GM23338 (cell line): Measurements from ENCODE around the gene PHF20. TPM values are rescaled to one million over a fixed set of nuclear protein-coding genes. Genes with fewer than 3 reads are reported as not detected.

Source experiments
- ATAC-seq: fragments of 200-7000 bp; cut with Tn5 transposase; 3 replicates; pipeline ENCODE4 v1.9.1; 2020
- DNase-seq: peaks from one replicate; pipeline ENCODE4 v3.0.0-alpha.2; 2015; ENCODE audit warnings: low spot score
- H2AFZ ChIP-seq: fragments of 200-600 bp; sonication (generic); 2 replicates; pipeline ENCODE4 v1.8.0; 2016; ENCODE audit warnings: antibody characterized with exemption, mild to moderate bottlenecking, moderate library complexity
- H3F3A ChIP-seq: fragments of 200-600 bp; sonication (generic); replicated peaks from 2 replicates; pipeline ENCODE4 v1.8.0; 2017; ENCODE audit warnings: antibody characterized with exemption, mixed run types, low read depth
- H3K27ac ChIP-seq: fragments of 200-600 bp; sonication (generic); 2 replicates; pipeline ENCODE4 v1.6.1; 2016; ENCODE audit warnings: low read depth
- H3K27me3 ChIP-seq: fragments of 200-600 bp; sonication (generic); 2 replicates; pipeline ENCODE4 v1.8.0; 2016; ENCODE audit warnings: mild to moderate bottlenecking, mixed run types, moderate library complexity; ENCODE audit not compliant: insufficient read depth
- H3K36me3 ChIP-seq: fragments of 200-600 bp; sonication (generic); 2 replicates; pipeline ENCODE4 v1.8.0; 2016; ENCODE audit warnings: mild to moderate bottlenecking; ENCODE audit not compliant: insufficient read depth
- H3K4me1 ChIP-seq: fragments of 200-600 bp; sonication (generic); 2 replicates; pipeline ENCODE4 v1.8.0; 2016; ENCODE audit warnings: mild to moderate bottlenecking, moderate library complexity; ENCODE audit not compliant: insufficient read depth
- H3K4me2 ChIP-seq: fragments of 200-600 bp; sonication (generic); 2 replicates; pipeline ENCODE4 v1.7.1; 2017; ENCODE audit warnings: mixed run types
- H3K4me3 ChIP-seq: fragments of 200-600 bp; sonication (generic); 2 replicates; pipeline ENCODE4 v1.6.1; 2016; ENCODE audit warnings: mixed run types
- H3K79me2 ChIP-seq: fragments of 200-600 bp; sonication (generic); replicated peaks from 2 replicates; pipeline ENCODE4 v1.8.0; 2017; ENCODE audit warnings: mild to moderate bottlenecking; ENCODE audit not compliant: insufficient read depth
- H3K9me2 ChIP-seq: fragments of 200-600 bp; sonication (generic); 2 replicates; pipeline ENCODE4 v1.8.0; 2017; ENCODE audit not compliant: insufficient read depth
- H4K20me1 ChIP-seq: fragments of 200-600 bp; sonication (generic); replicated peaks from 2 replicates; pipeline ENCODE4 v1.8.0; 2017; ENCODE audit warnings: mild to moderate bottlenecking; ENCODE audit not compliant: insufficient read depth
- H3K27ac Mint-ChIP-seq: 2 replicates; pipeline ENCODE4 v1.8.0; 2020; ENCODE audit warnings: inconsistent platforms, mild to moderate bottlenecking, moderate library complexity, mixed read lengths
- H3K27me3 Mint-ChIP-seq: 3 replicates; pipeline ENCODE4 v1.8.0; 2022; ENCODE audit warnings: low read depth, mild to moderate bottlenecking, moderate library complexity, mixed read lengths, inconsistent platforms; ENCODE audit not compliant: insufficient read depth, poor library complexity
- H3K36me3 Mint-ChIP-seq: 3 replicates; pipeline ENCODE4 v1.8.0; 2021; ENCODE audit warnings: low read depth, mild to moderate bottlenecking, inconsistent platforms, moderate library complexity, mixed read lengths
- H3K4me1 Mint-ChIP-seq: 3 replicates; pipeline ENCODE4 v1.8.0; 2020; ENCODE audit warnings: mild to moderate bottlenecking, inconsistent platforms, mixed read lengths
- H3K4me3 Mint-ChIP-seq: 3 replicates; pipeline ENCODE4 v1.8.0; 2021; ENCODE audit warnings: moderate library complexity, mild to moderate bottlenecking, inconsistent platforms, mixed read lengths
- H3K9me3 Mint-ChIP-seq: 3 replicates; pipeline ENCODE4 v1.8.0; 2020; ENCODE audit warnings: moderate library complexity, mild to moderate bottlenecking, inconsistent platforms, mixed read lengths
- CREB1 ChIP-seq: fragments of 250-450 bp; sonication (Bioruptor Pico); IDR thresholded peaks from 2 replicates; pipeline ENCODE4 v1.5.0; 2020; ENCODE audit warnings: low read depth, mild to moderate bottlenecking, moderate library complexity
- EZH2 ChIP-seq: fragments of 200-600 bp; sonication (generic); IDR thresholded peaks from one replicate; pipeline ENCODE4 v1.8.0; 2017; ENCODE audit warnings: antibody characterized with exemption, mild to moderate bottlenecking, low read depth; ENCODE audit not compliant: unreplicated experiment
- EZH2phosphoT487 ChIP-seq: fragments of 200-600 bp; sonication (generic); IDR thresholded peaks from one replicate; pipeline ENCODE4 v1.8.1; 2018; ENCODE audit warnings: antibody characterized with exemption; ENCODE audit not compliant: unreplicated experiment
- JUNB ChIP-seq: IDR thresholded peaks from one replicate; pipeline ENCODE4 v1.6.1; 2016; ENCODE audit warnings: antibody characterized with exemption; ENCODE audit not compliant: unreplicated experiment
- NANOG ChIP-seq: IDR thresholded peaks from 2 replicates; pipeline ENCODE4 v1.6.1; 2016; ENCODE audit warnings: antibody characterized with exemption, borderline replicate concordance
- POLR2AphosphoS5 ChIP-seq: IDR thresholded peaks from 2 replicates; pipeline ENCODE4 v1.6.1; 2016; ENCODE audit warnings: antibody characterized with exemption, low read depth
- REST ChIP-seq: IDR thresholded peaks from one replicate; pipeline ENCODE4 v1.6.1; 2018; ENCODE audit warnings: antibody characterized with exemption; ENCODE audit not compliant: unreplicated experiment
- STAT1 ChIP-seq: IDR thresholded peaks from one replicate; pipeline ENCODE4 v1.6.1; 2016; ENCODE audit warnings: antibody characterized with exemption; ENCODE audit not compliant: unreplicated experiment
- ZNF114 ChIP-seq: fragments of 250-450 bp; sonication (Bioruptor Pico); IDR thresholded peaks from 2 replicates; pipeline ENCODE4 v1.5.0; 2020; ENCODE audit warnings: mild to moderate bottlenecking, moderate library complexity
- ZNF331 ChIP-seq: fragments of 250-450 bp; sonication (Bioruptor Pico); IDR thresholded peaks from 2 replicates; pipeline ENCODE4 v1.5.0; 2020; ENCODE audit warnings: low read depth, mild to moderate bottlenecking, moderate library complexity
- polyA plus RNA-seq: library from polyadenylated mRNA; unstranded; fragments of >200 nt; fragmentation: Nextera tagmentation; extraction: Ambion mirVana; gene quantifications from 2 replicates; pipeline ENCODE4 v1.2.1, GENCODE V29; 2016
- total RNA-seq: library from RNA; depleted of rRNA; stranded (reverse); fragments of >200 nt; shearing (Covaris generic); gene quantifications from 2 replicates; pipeline ENCODE4 v1.2.3, GENCODE V29; 2014
- TF ChIP-seq, protein P1 (sequence below): fragments of 250-450 bp; sonication (Bioruptor Pico); IDR thresholded peaks from 2 replicates; pipeline ENCODE4 v1.5.0; 2020; ENCODE audit warnings: mild to moderate bottlenecking, moderate library complexity
- TF ChIP-seq, protein P2 (sequence below), 2 experiments: fragments of 200-600 bp in 1 of 2; sonication (generic) in 1 of 2; conservative IDR thresholded peaks; 2 replicates each; pipeline versions ENCODE4 v1.5.1 to v1.6.1; 2016 to 2017; ENCODE audit warnings: antibody characterized with exemption in 2 of 2, low read depth in 2 of 2, mild to moderate bottlenecking in 2 of 2, moderate library complexity in 1 of 2

PHF20 gene
- total and polyA plus RNA-seq, 2 experiments from 2014 or later, result 71.8 to 103 TPM

GRCh38 chr20:35978041-35978513 is 206.3 kb downstream of the PHF20 start:
- Mint-ChIP-seq H3K4me3 (no peak overlapping the region), H3K9me3 (no peaks in the 10 kb centered on the region; the same call in 2 of the 3 replicates), H3K27me3 (peaks cover 7% of the 10 kb centered on the region), H3K36me3 (no peaks in the 10 kb centered on the region), H3K4me1 (no peaks in the 10 kb centered on the region; the same call in 1 of the 3 replicates), H3K27ac (no peak overlapping the region; the same call in 1 of the 2 replicates)
- DNase-seq (no peak), ATAC-seq (no peak)
- no peaks in the 10 kb centered on the region for H3K79me2 ChIP-seq
- H3K4me1 ChIP-seq, result no peaks in the 10 kb centered on the region
- no peak overlapping the region for H3K27ac ChIP-seq
- H3K27me3 ChIP-seq, result no peaks in the 10 kb centered on the region
- H3K4me3 ChIP-seq, result no peak overlapping the region
- H3K4me2 ChIP-seq, result no peak overlapping the region
- H3F3A ChIP-seq, result no peaks in the 10 kb centered on the region
- H3K36me3 ChIP-seq, result no peaks in the 10 kb centered on the region
- H4K20me1 ChIP-seq, result no peaks in the 10 kb centered on the region
- H2AFZ ChIP-seq, result no peak overlapping the region
- no peak for TF ChIP-seq ZNF114 (CRISPR knock-in tag)
- no peak for TF ChIP-seq NANOG
- no peak for TF ChIP-seq STAT1
- TF ChIP-seq REST, result no peak
- no peak for TF ChIP-seq JUNB
- TF ChIP-seq ZNF331 (CRISPR knock-in tag), result no peak
- TF ChIP-seq EZH2, result no peak
- TF ChIP-seq POLR2AphosphoS5, result no peak
- TF ChIP-seq, protein P1, sequence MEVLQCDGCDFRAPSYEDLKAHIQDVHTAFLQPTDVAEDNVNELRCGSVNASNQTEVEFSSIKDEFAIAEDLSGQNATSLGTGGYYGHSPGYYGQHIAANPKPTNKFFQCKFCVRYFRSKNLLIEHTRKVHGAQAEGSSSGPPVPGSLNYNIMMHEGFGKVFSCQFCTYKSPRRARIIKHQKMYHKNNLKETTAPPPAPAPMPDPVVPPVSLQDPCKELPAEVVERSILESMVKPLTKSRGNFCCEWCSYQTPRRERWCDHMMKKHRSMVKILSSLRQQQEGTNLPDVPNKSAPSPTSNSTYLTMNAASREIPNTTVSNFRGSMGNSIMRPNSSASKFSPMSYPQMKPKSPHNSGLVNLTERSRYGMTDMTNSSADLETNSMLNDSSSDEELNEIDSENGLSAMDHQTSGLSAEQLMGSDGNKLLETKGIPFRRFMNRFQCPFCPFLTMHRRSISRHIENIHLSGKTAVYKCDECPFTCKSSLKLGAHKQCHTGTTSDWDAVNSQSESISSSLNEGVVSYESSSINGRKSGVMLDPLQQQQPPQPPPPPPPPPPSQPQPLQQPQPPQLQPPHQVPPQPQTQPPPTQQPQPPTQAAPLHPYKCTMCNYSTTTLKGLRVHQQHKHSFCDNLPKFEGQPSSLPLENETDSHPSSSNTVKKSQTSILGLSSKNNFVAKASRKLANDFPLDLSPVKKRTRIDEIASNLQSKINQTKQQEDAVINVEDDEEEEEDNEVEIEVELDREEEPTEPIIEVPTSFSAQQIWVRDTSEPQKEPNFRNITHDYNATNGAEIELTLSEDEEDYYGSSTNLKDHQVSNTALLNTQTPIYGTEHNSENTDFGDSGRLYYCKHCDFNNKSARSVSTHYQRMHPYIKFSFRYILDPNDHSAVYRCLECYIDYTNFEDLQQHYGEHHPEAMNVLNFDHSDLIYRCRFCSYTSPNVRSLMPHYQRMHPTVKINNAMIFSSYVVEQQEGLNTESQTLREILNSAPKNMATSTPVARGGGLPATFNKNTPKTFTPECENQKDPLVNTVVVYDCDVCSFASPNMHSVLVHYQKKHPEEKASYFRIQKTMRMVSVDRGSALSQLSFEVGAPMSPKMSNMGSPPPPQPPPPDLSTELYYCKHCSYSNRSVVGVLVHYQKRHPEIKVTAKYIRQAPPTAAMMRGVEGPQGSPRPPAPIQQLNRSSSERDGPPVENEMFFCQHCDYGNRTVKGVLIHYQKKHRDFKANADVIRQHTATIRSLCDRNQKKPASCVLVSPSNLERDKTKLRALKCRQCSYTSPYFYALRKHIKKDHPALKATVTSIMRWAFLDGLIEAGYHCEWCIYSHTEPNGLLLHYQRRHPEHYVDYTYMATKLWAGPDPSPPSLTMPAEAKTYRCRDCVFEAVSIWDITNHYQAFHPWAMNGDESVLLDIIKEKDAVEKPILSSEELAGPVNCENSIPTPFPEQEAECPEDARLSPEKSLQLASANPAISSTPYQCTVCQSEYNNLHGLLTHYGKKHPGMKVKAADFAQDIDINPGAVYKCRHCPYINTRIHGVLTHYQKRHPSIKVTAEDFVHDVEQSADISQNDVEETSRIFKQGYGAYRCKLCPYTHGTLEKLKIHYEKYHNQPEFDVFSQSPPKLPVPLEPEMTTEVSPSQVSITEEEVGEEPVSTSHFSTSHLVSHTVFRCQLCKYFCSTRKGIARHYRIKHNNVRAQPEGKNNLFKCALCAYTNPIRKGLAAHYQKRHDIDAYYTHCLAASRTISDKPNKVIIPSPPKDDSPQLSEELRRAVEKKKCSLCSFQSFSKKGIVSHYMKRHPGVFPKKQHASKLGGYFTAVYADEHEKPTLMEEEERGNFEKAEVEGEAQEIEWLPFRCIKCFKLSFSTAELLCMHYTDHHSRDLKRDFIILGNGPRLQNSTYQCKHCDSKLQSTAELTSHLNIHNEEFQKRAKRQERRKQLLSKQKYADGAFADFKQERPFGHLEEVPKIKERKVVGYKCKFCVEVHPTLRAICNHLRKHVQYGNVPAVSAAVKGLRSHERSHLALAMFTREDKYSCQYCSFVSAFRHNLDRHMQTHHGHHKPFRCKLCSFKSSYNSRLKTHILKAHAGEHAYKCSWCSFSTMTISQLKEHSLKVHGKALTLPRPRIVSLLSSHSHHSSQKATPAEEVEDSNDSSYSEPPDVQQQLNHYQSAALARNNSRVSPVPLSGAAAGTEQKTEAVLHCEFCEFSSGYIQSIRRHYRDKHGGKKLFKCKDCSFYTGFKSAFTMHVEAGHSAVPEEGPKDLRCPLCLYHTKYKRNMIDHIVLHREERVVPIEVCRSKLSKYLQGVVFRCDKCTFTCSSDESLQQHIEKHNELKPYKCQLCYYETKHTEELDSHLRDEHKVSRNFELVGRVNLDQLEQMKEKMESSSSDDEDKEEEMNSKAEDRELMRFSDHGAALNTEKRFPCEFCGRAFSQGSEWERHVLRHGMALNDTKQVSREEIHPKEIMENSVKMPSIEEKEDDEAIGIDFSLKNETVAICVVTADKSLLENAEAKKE, result no peak
- TF ChIP-seq, protein P2, sequence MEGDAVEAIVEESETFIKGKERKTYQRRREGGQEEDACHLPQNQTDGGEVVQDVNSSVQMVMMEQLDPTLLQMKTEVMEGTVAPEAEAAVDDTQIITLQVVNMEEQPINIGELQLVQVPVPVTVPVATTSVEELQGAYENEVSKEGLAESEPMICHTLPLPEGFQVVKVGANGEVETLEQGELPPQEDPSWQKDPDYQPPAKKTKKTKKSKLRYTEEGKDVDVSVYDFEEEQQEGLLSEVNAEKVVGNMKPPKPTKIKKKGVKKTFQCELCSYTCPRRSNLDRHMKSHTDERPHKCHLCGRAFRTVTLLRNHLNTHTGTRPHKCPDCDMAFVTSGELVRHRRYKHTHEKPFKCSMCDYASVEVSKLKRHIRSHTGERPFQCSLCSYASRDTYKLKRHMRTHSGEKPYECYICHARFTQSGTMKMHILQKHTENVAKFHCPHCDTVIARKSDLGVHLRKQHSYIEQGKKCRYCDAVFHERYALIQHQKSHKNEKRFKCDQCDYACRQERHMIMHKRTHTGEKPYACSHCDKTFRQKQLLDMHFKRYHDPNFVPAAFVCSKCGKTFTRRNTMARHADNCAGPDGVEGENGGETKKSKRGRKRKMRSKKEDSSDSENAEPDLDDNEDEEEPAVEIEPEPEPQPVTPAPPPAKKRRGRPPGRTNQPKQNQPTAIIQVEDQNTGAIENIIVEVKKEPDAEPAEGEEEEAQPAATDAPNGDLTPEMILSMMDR (conservative IDR thresholded peaks at IDR 0.05; ENCODE audit: low read depth in 2 of 2), result no peak
- no peak for TF ChIP-seq EZH2phosphoT487
- no peak for TF ChIP-seq CREB1
- H3K9me2 ChIP-seq, result no peaks in the 10 kb centered on the region; the same call in 1 of the 2 replicates
